GM18511 (cell line): ENCODE results near the gene CD99.
"Not testable (repeated sequence)": the region's sequence is repeated elsewhere in the genome, so short reads cannot be mapped to it uniquely, and the experiment has no call there.

Experiments used
- ATAC-seq: cut with Tn5 transposase; IDR thresholded peaks from one replicate; pipeline ENCODE4 v1.9.1; 2021; ENCODE audit warnings: mild to moderate bottlenecking, moderate library complexity; ENCODE audit not compliant: unreplicated experiment

Gene CD99

GRCh38 chrX:2719774-2720447 is 28.8 kb downstream of the CD99 start:
- ATAC-seq: no peak

GRCh38 chrX:2723286-2723879 is 32.3 kb downstream of the CD99 start:
- no peak for ATAC-seq

- ATAC-seq: not testable (repeated sequence)
Observed at GRCh38 chrX:2727264-2727663, 36.2 kb downstream of the CD99 start.

- no peak for ATAC-seq
Observed at GRCh38 chrX:2732076-2732475, 41.0 kb downstream of the CD99 start.

GRCh38 chrX:2732649-2733048 is 41.6 kb downstream of the CD99 start:
- no peak for ATAC-seq

- no peak for ATAC-seq
Observed at GRCh38 chrX:2733286-2733685, 42.2 kb downstream of the CD99 start.

- ATAC-seq: no peak
Observed at GRCh38 chrX:2735270-2735669, 44.2 kb downstream of the CD99 start.

- ATAC-seq: no peak
Observed at GRCh38 chrX:2740672-2741071, 49.6 kb downstream of the CD99 start.

- ATAC-seq: no peak
Observed at GRCh38 chrX:2741386-2741785, 50.3 kb downstream of the CD99 start.

GRCh38 chrX:2746250-2746649 is 55.2 kb downstream of the CD99 start:
- ATAC-seq: not testable (repeated sequence)

- no peak for ATAC-seq
Observed at GRCh38 chrX:2748171-2748814, 57.2 kb downstream of the CD99 start.

GRCh38 chrX:2748815-2749188 is 57.7 kb downstream of the CD99 start:
- no peak for ATAC-seq

GRCh38 chrX:2751291-2751690 is 60.2 kb downstream of the CD99 start:
- no peak for ATAC-seq

GRCh38 chrX:2751874-2752300 is 60.8 kb downstream of the CD99 start, which contains the start of gene XG:
Gene XG (plus strand): TSS chrX:2752040. CDS start chrX:2752275, 235 bp downstream.
- ATAC-seq: not testable (repeated sequence)

- not testable (repeated sequence) for ATAC-seq
Observed at GRCh38 chrX:2752441-2752840, 61.3 kb downstream of the CD99 start.

- not testable (repeated sequence) for ATAC-seq
Observed at GRCh38 chrX:2755163-2755715, 64.1 kb downstream of the CD99 start.

- no peak for ATAC-seq
Observed at GRCh38 chrX:2756548-2756947, 65.5 kb downstream of the CD99 start.

GRCh38 chrX:2761246-2761645 is 70.2 kb downstream of the CD99 start:
- ATAC-seq: no peak

GRCh38 chrX:2762671-2763070 is 71.6 kb downstream of the CD99 start:
- ATAC-seq: not testable (repeated sequence)

- not testable (repeated sequence) for ATAC-seq
Observed at GRCh38 chrX:2764766-2765548, 73.9 kb downstream of the CD99 start.

- no peak for ATAC-seq
Observed at GRCh38 chrX:2765549-2765830, 74.4 kb downstream of the CD99 start.
